Stromal cell of bone marrow (primary cell): ENCODE data around the gene RFTN1.

ENCODE experiments used
- DNase-seq: peaks from one replicate; pipeline ENCODE4 v3.0.0-alpha.2; 2012; ENCODE audit warnings: low read depth

Gene RFTN1

GRCh38 chr3:16303037-16303575 lies 210.4 kb downstream of the RFTN1 start:
- DNase-seq, result no peak

- no peak for DNase-seq
These were observed 211.3 kb downstream of the RFTN1 start for GRCh38 chr3:16302082-16302631.

GRCh38 chr3:16301507-16301906 lies 212.0 kb downstream of the RFTN1 start:
- no peak for DNase-seq

GRCh38 chr3:16300881-16301359 lies 212.6 kb downstream of the RFTN1 start:
- no peak for DNase-seq

GRCh38 chr3:16300307-16300706 lies 213.2 kb downstream of the RFTN1 start:
- DNase-seq, result no peak

- DNase-seq, result no peak
These were observed 213.8 kb downstream of the RFTN1 start for GRCh38 chr3:16299746-16300145.

- no peak for DNase-seq
These were observed 214.6 kb downstream of the RFTN1 start for GRCh38 chr3:16298891-16299290.

- DNase-seq, result no peak
These were observed 215.3 kb downstream of the RFTN1 start for GRCh38 chr3:16297997-16298885.

GRCh38 chr3:16295298-16295890 lies 218.1 kb downstream of the RFTN1 start:
- no peak for DNase-seq

- no peak for DNase-seq
These were observed 218.7 kb downstream of the RFTN1 start for GRCh38 chr3:16294844-16295243.

- no peak for DNase-seq
These were observed 222.7 kb downstream of the RFTN1 start for GRCh38 chr3:16290827-16291196.

GRCh38 chr3:16290007-16290826 lies 223.3 kb downstream of the RFTN1 start:
- peak; percentile 40 for DNase-seq

- DNase-seq, result no peak
These were observed 224.2 kb downstream of the RFTN1 start for GRCh38 chr3:16289144-16289889.

GRCh38 chr3:16288664-16289063 lies 224.8 kb downstream of the RFTN1 start:
- no peak for DNase-seq

GRCh38 chr3:16286751-16287543 lies 226.6 kb downstream of the RFTN1 start:
- DNase-seq, result no peak

- DNase-seq, result no peak
These were observed 227.3 kb downstream of the RFTN1 start for GRCh38 chr3:16286161-16286560.

GRCh38 chr3:16284633-16285032 lies 228.9 kb downstream of the RFTN1 start:
- no peak for DNase-seq

GRCh38 chr3:16280671-16281070 lies 232.8 kb downstream of the RFTN1 start:
- DNase-seq, result no peak

- no peak for DNase-seq
These were observed 234.3 kb downstream of the RFTN1 start for GRCh38 chr3:16279010-16279801.

- DNase-seq, result no peak
These were observed 236.0 kb downstream of the RFTN1 start for GRCh38 chr3:16277471-16277870.
